HEK293 (cell line): Measurements from ENCODE around the gene FOXP3.

ENCODE experiments used
- CTCF ChIA-PET: fragments of 350-600 bp; formaldehyde crosslinking; extraction: SDS; loops from one replicate; lab custom pipeline; 2021; ENCODE audit warnings: antibody characterized with exemption; lab: Yijun Ruan, JAX
- POLR2A ChIA-PET: fragments of 300-600 bp; formaldehyde crosslinking; extraction: SDS; loops from one replicate; lab custom pipeline; 2020; ENCODE audit warnings: antibody characterized with exemption, inconsistent platforms; lab: Yijun Ruan, JAX
- H3K27ac ChIP-seq: fragments of 200-500 bp; sonication (Bioruptor generic); 2 replicates; pipeline ENCODE4 v1.5.1; 2014; ENCODE audit warnings: low read depth, low read length, control low read depth, inconsistent platforms; ENCODE audit errors: extremely low read depth
- H3K36me3 ChIP-seq, 2 experiments: fragments of 200-500 bp in 1 of 2; sonication (Bioruptor generic) in 1 of 2; 1 replicate in 1 of 2; 2 replicates in 1 of 2; pipeline ENCODE4 v1.5.1; 2014 to 2017; ENCODE audit warnings: inconsistent platforms in 2 of 2, low read length in 2 of 2; ENCODE audit not compliant: control insufficient read depth in 2 of 2, insufficient read depth in 1 of 2
- H3K4me1 ChIP-seq: fragments of 200-500 bp; sonication (Bioruptor generic); 2 replicates; pipeline ENCODE4 v1.5.1; 2014; ENCODE audit warnings: mild to moderate bottlenecking, low read length, inconsistent platforms; ENCODE audit not compliant: control insufficient read depth, insufficient read depth
- H3K4me3 ChIP-seq: 2 replicates; pipeline ENCODE4 v1.5.1; 2011; ENCODE audit warnings: low read depth, mild to moderate bottlenecking, control low read depth, low read length, moderate library complexity
- H3K9me3 ChIP-seq: fragments of 200-500 bp; sonication (Bioruptor generic); 2 replicates; pipeline ENCODE4 v1.5.1; 2014; ENCODE audit warnings: low read depth, low read length, inconsistent platforms; ENCODE audit not compliant: control insufficient read depth, insufficient read depth
- EGR2 ChIP-seq: fragments of 450-650 bp; formaldehyde crosslinking; IDR thresholded peaks from 2 replicates; pipeline ENCODE4 v1.5.1; 2016; ENCODE audit warnings: low read depth, missing biosample characterization, missing genetic modification characterization
- HOXC10 ChIP-seq: sonication (generic); formaldehyde crosslinking; IDR thresholded peaks from 2 replicates; pipeline ENCODE4 v1.8.1; 2023; ENCODE audit warnings: mild to moderate bottlenecking, missing genetic modification reagents
- SP3 ChIP-seq: fragments of 450-650 bp; formaldehyde crosslinking; IDR thresholded peaks from 2 replicates; pipeline ENCODE4 v1.5.1; 2016; ENCODE audit warnings: missing biosample characterization, missing genetic modification characterization
- WT1 ChIP-seq: fragments of 450-650 bp; formaldehyde crosslinking; IDR thresholded peaks from 2 replicates; pipeline ENCODE4 v1.5.1; 2016; ENCODE audit warnings: missing biosample characterization, missing genetic modification characterization
- ZFHX2 ChIP-seq: fragments of 450-650 bp; formaldehyde crosslinking; conservative IDR thresholded peaks from 2 replicates; pipeline ENCODE4 v1.5.1; 2016; ENCODE audit warnings: missing biosample characterization, missing genetic modification characterization
- ZNF155 ChIP-seq: fragments of 450-650 bp; formaldehyde crosslinking; IDR thresholded peaks from 2 replicates; pipeline ENCODE4 v1.5.1; 2016; ENCODE audit warnings: missing biosample characterization, missing genetic modification characterization
- ZNF16 ChIP-seq: fragments of 450-650 bp; formaldehyde crosslinking; IDR thresholded peaks from 2 replicates; pipeline ENCODE4 v1.5.1; 2016; ENCODE audit warnings: low read depth, missing biosample characterization, missing genetic modification characterization
- ZNF211 ChIP-seq: fragments of 450-650 bp; formaldehyde crosslinking; IDR thresholded peaks from 2 replicates; pipeline ENCODE4 v1.5.1; 2016; ENCODE audit warnings: low read depth, missing biosample characterization, missing genetic modification characterization
- ZNF26 ChIP-seq: fragments of 450-650 bp; formaldehyde crosslinking; IDR thresholded peaks from 2 replicates; pipeline ENCODE4 v1.5.1; 2016; ENCODE audit warnings: missing biosample characterization, missing genetic modification characterization
- ZNF311 ChIP-seq: fragments of 450-650 bp; formaldehyde crosslinking; IDR thresholded peaks from 2 replicates; pipeline ENCODE4 v1.5.1; 2017; ENCODE audit warnings: missing biosample characterization, missing genetic modification characterization, borderline replicate concordance
- ZNF394 ChIP-seq: fragments of 450-650 bp; formaldehyde crosslinking; IDR thresholded peaks from 2 replicates; pipeline ENCODE4 v1.5.1; 2016; ENCODE audit warnings: missing biosample characterization, missing genetic modification characterization, mild to moderate bottlenecking, moderate library complexity, borderline replicate concordance
- ZNF404 ChIP-seq: fragments of 450-650 bp; formaldehyde crosslinking; IDR thresholded peaks from 2 replicates; pipeline ENCODE4 v1.5.1; 2017; ENCODE audit warnings: missing biosample characterization, missing genetic modification characterization
- ZNF558 ChIP-seq: fragments of 450-650 bp; formaldehyde crosslinking; IDR thresholded peaks from 2 replicates; pipeline ENCODE4 v1.5.1; 2016; ENCODE audit warnings: missing biosample characterization, missing genetic modification characterization
- TF ChIP-seq, protein P1 (sequence below): fragments of 450-650 bp; formaldehyde crosslinking; IDR thresholded peaks from 2 replicates; pipeline ENCODE4 v1.5.1; 2016; ENCODE audit warnings: missing biosample characterization, missing genetic modification characterization
- TF ChIP-seq, protein P2 (sequence below): fragments of 450-650 bp; formaldehyde crosslinking; IDR thresholded peaks from 2 replicates; pipeline ENCODE4 v1.5.1; 2016; ENCODE audit warnings: missing biosample characterization, missing genetic modification characterization

Gene FOXP3

DNA sequence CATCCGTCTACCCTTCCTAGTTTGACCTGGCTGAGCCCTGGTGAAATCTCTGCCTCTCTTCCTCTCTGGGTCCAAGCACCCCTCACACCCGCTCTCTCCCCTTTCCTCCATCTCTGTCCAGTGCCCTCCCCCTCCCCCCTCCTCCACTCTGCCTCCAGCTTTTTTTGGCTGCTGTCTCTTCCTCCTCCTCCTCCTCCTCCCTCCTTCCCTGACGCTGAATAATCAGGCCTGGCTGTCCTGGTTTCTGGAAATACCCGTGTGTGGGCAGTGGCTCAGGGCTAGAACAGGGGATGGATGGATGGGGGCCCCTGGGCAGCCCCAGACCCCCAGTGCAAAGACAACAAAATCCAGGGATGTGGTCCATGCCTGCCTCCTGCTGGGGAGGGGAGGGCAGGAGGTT, 59.8 kb downstream of the FOXP3 start:
- Histone ChIP-seq H3K4me3 (no peak overlapping the region), H3K27ac (no peak overlapping the region), H3K36me3 (no peaks in the 10 kb centered on the region), H3K4me1 (no peaks in the 10 kb centered on the region), H3K9me3 (no peaks in the 10 kb centered on the region)
- TF ChIP-seq ZFHX2 (tag by site-specific recombination) (peak; percentile 79), ZNF558 (tag by site-specific recombination) (no peak), EGR2 (peak; percentile 91)
- POLR2A ChIA-PET = no interaction called here
- CTCF ChIA-PET = no interaction called here

GRCh38 chrX:49204017-49204416, 60.5 kb downstream of the FOXP3 start:
- H3K4me1 ChIP-seq = no peaks in the 10 kb centered on the region
- H3K9me3 ChIP-seq = no peaks in the 10 kb centered on the region
- H3K4me3 ChIP-seq = no peak overlapping the region
- no peaks in the 10 kb centered on the region for H3K36me3 ChIP-seq
- ChIA-PET CTCF (no interaction called here), POLR2A (no interaction called here)
- TF ChIP-seq ZNF404 (tag by site-specific recombination) (no peak), SP3 (tag by site-specific recombination) (no peak), ZNF211 (no peak), WT1 (tag by site-specific recombination) (no peak), ZNF16 (tag by site-specific recombination) (no peak), HOXC10 (no peak)
- TF ChIP-seq, protein P1, sequence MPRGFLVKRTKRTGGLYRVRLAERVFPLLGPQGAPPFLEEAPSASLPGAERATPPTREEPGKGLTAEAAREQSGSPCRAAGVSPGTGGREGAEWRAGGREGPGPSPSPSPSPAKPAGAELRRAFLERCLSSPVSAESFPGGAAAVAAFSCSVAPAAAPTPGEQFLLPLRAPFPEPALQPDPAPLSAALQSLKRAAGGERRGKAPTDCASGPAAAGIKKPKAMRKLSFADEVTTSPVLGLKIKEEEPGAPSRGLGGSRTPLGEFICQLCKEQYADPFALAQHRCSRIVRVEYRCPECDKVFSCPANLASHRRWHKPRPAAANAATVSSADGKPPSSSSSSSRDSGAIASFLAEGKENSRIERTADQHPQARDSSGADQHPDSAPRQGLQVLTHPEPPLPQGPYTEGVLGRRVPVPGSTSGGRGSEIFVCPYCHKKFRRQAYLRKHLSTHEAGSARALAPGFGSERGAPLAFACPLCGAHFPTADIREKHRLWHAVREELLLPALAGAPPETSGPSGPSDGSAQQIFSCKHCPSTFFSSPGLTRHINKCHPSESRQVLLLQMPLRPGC (tag by site-specific recombination) = no peak
- no peak overlapping the region for H3K27ac ChIP-seq

DNA sequence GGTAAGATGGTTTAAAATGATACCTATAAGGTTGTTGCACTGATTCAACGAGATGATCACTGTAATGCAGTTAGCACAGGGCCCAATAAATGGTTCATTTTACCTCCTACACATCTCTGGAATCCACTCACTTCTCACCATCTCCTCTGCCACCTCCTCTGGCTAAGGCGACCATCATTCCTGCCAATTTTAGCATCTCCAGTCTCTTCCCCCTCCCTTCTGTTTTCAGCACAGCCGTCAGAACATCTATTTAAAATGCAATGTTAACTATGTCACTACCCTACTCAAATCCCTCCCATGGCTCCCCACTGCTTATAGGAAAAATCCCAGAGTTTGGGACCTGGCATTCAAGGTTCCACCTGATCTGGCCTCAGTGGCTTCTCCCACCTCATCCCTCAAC, 61.0 kb downstream of the FOXP3 start:
- ChIA-PET CTCF (interaction anchor here (0.8 kb wide), 1 partner anchor 11 kb away, joined by 3 read pairs; no protein-coding TSS in a partner anchor), POLR2A (no interaction called here)
- no peak for TF ChIP-seq ZNF155 (tag by site-specific recombination)
- no peak for TF ChIP-seq ZFHX2 (tag by site-specific recombination)
- TF ChIP-seq ZNF26 = no peak
- 0 out of 2 replicates have a peak, but pooled peaks have one; percentile 17 for TF ChIP-seq ZNF16 (tag by site-specific recombination)
- TF ChIP-seq, protein P2, sequence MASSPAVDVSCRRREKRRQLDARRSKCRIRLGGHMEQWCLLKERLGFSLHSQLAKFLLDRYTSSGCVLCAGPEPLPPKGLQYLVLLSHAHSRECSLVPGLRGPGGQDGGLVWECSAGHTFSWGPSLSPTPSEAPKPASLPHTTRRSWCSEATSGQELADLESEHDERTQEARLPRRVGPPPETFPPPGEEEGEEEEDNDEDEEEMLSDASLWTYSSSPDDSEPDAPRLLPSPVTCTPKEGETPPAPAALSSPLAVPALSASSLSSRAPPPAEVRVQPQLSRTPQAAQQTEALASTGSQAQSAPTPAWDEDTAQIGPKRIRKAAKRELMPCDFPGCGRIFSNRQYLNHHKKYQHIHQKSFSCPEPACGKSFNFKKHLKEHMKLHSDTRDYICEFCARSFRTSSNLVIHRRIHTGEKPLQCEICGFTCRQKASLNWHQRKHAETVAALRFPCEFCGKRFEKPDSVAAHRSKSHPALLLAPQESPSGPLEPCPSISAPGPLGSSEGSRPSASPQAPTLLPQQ = no peak
- no peak for TF ChIP-seq ZNF394 (tag by site-specific recombination)
- TF ChIP-seq ZNF311 (tag by site-specific recombination) = no peak

More for the DNA sequence above, 61.0 kb downstream of the FOXP3 start:
- Histone ChIP-seq H3K36me3 (no peaks in the 10 kb centered on the region), H3K4me3 (no peak overlapping the region), H3K4me1 (no peaks in the 10 kb centered on the region), H3K9me3 (no peaks in the 10 kb centered on the region), H3K27ac (no peak overlapping the region)
